ENCODE results near the gene MACROD1. TPM values are rescaled to one million over a fixed set of nuclear protein-coding genes. Genes with fewer than 3 reads are reported as not detected.

The MACROD1 gene
- total and polyA plus RNA-seq, 2 donors (not counting 3 experiments of a cell fraction or from before 2014, with no cell fraction given): 11.0 to 16.2 TPM

- intact Hi-C loops (cut with micrococcal nuclease) (no loop called here), dilution Hi-C loops (cut with MboI; ENCODE audit: extremely low pct_ligation_motif_present, low sequenced_read_pairs) (no loop called here)
- BruUV-seq (replicated peaks): no TSS peak
- Histone ChIP-seq H3K4me2 (ENCODE audit: insufficient read depth, low read length) (no peak overlapping the region), H4K20me1 (replicated peaks; ENCODE audit: control insufficient read depth, extremely low read depth, insufficient read depth, low read length) (no peaks in the 10 kb centered on the region), H3K79me2 (ENCODE audit: control insufficient read depth, insufficient read depth, low read length) (peaks cover 20% of the 10 kb centered on the region), H3K9me3 (replicated peaks; ENCODE audit: control insufficient read depth, insufficient read depth, low read length) (no peaks in the 10 kb centered on the region), H3K27me3 (ENCODE audit: control insufficient read depth in 2 of 2, insufficient read depth in 2 of 2, low read length in 2 of 2) (no peaks in the 10 kb centered on the region), H3K36me3 (ENCODE audit: control insufficient read depth in 2 of 2, extremely low read depth in 1 of 2, insufficient read depth in 2 of 2, low read length in 2 of 2) (peaks cover 47 to 61% of the 10 kb centered on the region in 2 experiments), H3K9ac (replicated peaks; ENCODE audit: extremely low read depth, insufficient read depth, low read length) (no peak overlapping the region), H3K27ac (ENCODE audit: insufficient read depth, low read depth, low read length) (no peak overlapping the region), H3K4me3 (replicated peaks in 1 of 3; ENCODE audit: insufficient read depth in 1 of 3, low read depth in 1 of 3, low read length in 3 of 3) (no peak overlapping the region), H3K4me1 (ENCODE audit: control insufficient read depth, extremely low read depth, insufficient read depth, low read length) (no peaks in the 10 kb centered on the region), H2AFZ (ENCODE audit: low read depth, low read length) (no peak overlapping the region), H3K9me1 (replicated peaks; ENCODE audit: control insufficient read depth, extremely low read depth, insufficient read depth, low read length) (no peaks in the 10 kb centered on the region)
- CTCF ChIA-PET: interaction anchor here (1.0 to 1.5 kb wide), 5 partner anchors 8 to 108 kb away, joined by 3 to 10 read pairs (median 3); no protein-coding TSS in a partner anchor
- DNase-seq (ENCODE audit: low read depth, low spot score) (no peak), FAIRE-seq (no peak)
- TF ChIP-seq FOS (IDR thresholded peaks at IDR 0.05; ENCODE audit: borderline replicate concordance, insufficient read depth, low read length) (no peak), CTCF (IDR thresholded peaks at IDR 0.05; ENCODE audit: extremely low read depth in 1 of 2, insufficient read depth in 1 of 2, low read depth in 1 of 2, low read length in 2 of 2) (no peak), EZH2 (IDR thresholded peaks at IDR 0.05; ENCODE audit: borderline replicate concordance, low read depth, low read length, severe bottlenecking) (no peak), POLR2AphosphoS5 (IDR thresholded peaks at IDR 0.05; ENCODE audit: insufficient read depth, low read depth, low read length) (no peak), POLR2A (IDR thresholded peaks at IDR 0.05; ENCODE audit: low read depth, low read length) (no peak), GATA2 (IDR thresholded peaks at IDR 0.05; ENCODE audit: insufficient read depth, insufficient read length, low read depth, low read length) (no peak), MAX (IDR thresholded peaks at IDR 0.05; ENCODE audit: insufficient read depth, insufficient read length) (no peak), JUN (IDR thresholded peaks at IDR 0.05; ENCODE audit: borderline replicate concordance, insufficient read depth, insufficient read length, low read depth) (no peak), MYC (IDR thresholded peaks at IDR 0.05; ENCODE audit: low read depth, low read length) (no peak)
- POLR2A ChIA-PET: no interaction called here
These were observed 30.7 kb upstream of the MACROD1 start for GRCh38 chr11:64196626-64197025.

Measured in endothelial cell of umbilical vein (primary cell).